Mesenteric fat pad (tissue), 1 donor: ENCODE results near the gene TMEM63B. TPM values are rescaled to one million over a fixed set of nuclear protein-coding genes. Genes with fewer than 3 reads are reported as not detected.
"Not testable (repeated sequence)": the region's sequence is repeated elsewhere in the genome, so short reads cannot be mapped to it uniquely, and the experiment has no call there.

Experiments used
- DNase-seq: peaks from one replicate; pipeline ENCODE4 v3.0.0-alpha.2; 2020; ENCODE audit warnings: low spot score
- long read RNA-seq: library from polyadenylated mRNA; unstranded; transcript quantifications from one replicate; pipeline ENCODE4 v2.0.0, GENCODE V29; 2020
- total RNA-seq: library from RNA; stranded (reverse); fragmentation: NEBNext Ultra II Directional; extraction: Animal tissue kit (Norgen Biotek cat#: 25700); gene quantifications from one replicate; pipeline ENCODE4 v1.2.1, GENCODE V29; 2021
- donor health status: DM: yes; HTN: yes; CAD: no.

The TMEM63B gene
- total RNA-seq = 24.3 TPM
- long read RNA-seq, partial matches to known transcripts = 3 of 5 reads
- long read RNA-seq, other reads (novel, unspliced or antisense) = 2 of 5 reads

GRCh38 chr6:44127186-44128019 lies at the start of gene TMEM63B, which contains the start of gene MRPL14:
Gene TMEM63B (plus strand): TSS chr6:44127554. CDS start chr6:44134585, 7,031 bp downstream.
Gene MRPL14 (minus strand): TSS chr6:44127452. CDS start chr6:44116611, 10,841 bp downstream.
- DNase-seq = peak; percentile 98

DNA sequence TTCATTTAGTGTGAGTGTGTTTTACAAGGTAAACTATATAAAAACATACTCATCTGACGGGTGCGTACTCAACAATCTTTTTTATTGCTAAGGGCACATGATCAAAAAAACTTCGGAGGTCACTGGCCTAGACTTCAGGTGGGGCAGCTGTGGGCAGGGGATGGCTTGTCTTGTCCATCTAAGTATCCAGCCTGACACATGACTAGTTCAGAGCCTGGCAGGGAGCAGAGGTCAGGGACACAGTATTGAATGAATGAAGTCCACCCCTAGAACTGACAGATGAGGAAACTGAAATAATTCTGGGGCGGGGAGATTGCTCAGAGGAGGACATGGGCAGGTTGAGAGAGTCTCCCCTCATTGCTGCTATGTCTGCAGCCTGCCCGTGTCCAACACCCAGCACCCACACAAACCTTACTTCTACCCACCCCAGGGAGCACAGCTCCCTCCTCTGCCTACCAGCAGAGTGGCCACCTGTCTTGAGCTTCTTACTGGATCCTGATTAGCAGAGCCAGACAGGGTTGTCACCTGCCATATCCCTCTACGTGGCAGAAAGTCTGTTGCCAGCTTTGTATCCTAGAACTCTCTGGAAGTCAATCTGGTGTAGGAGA lies 49.0 kb upstream of the TMEM63B start:
- no peak for DNase-seq

DNA sequence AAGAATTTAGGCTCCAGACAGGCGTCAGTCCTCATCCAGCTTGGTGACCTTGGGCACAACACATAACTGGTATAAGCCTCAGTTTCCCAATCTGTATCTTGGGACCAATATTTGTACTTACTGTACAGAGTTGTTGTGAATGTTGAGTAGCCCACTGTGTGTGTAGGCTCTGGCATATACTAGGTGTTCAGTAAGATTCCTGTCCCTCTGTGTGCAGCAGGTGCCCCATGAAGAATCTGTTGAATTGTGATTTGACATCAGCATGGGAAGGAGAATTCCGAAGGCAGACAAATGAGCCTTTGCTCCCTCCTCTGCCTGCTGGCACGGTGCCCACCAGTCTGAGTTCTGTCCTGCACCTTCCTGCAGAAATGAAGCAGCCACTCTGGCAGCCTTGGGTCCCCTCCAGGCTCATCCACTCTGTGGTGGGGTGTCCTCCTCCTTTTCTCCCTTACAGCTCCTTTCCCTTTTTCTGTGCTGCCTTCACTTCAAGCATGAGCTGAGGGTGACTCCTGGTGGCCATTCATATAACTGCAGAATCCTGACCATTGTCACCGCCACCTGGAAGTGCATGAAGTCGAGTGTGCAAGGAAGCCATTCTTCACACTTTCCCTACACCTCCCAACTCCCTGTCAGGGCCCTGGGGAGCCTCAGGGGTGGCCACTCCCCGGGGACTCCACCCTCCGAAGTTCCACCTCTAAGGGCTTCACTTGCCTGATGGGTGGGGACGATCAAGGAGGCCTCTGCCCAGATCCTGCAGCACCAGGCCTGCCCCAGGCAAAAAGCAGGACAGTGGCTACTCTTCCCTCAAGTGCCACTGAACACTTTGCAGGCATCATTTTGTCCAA lies 48.3 kb upstream of the TMEM63B start:
- DNase-seq = no peak

GRCh38 chr6:44079672-44080071 lies 47.7 kb upstream of the TMEM63B start:
- no peak for DNase-seq

- DNase-seq = no peak
These were observed 46.5 kb upstream of the TMEM63B start for GRCh38 chr6:44080561-44081521.

- no peak for DNase-seq
These were observed 45.6 kb upstream of the TMEM63B start for GRCh38 chr6:44081753-44082152.

DNA sequence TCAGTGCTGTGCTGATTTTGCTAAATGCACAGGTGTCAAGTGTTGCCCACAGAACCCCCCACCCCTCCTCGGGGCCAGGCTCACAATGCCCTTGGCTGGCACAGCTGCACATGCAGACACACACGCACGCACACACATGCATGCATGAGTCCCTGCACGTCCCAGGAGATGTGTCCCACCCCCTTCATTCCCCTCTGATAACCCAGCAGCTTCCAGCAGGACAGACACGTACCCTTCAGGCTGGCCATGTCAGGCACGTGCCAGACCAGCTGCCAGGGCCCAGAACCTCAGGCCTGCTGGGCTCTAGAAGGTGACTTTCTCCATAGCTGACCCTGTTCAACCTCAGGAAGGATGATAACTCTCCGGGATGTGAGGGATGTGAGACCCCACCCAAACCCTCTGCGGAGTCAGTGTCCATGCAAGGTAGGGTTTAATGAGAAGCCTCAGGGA lies 44.5 kb upstream of the TMEM63B start:
- DNase-seq = no peak

DNA sequence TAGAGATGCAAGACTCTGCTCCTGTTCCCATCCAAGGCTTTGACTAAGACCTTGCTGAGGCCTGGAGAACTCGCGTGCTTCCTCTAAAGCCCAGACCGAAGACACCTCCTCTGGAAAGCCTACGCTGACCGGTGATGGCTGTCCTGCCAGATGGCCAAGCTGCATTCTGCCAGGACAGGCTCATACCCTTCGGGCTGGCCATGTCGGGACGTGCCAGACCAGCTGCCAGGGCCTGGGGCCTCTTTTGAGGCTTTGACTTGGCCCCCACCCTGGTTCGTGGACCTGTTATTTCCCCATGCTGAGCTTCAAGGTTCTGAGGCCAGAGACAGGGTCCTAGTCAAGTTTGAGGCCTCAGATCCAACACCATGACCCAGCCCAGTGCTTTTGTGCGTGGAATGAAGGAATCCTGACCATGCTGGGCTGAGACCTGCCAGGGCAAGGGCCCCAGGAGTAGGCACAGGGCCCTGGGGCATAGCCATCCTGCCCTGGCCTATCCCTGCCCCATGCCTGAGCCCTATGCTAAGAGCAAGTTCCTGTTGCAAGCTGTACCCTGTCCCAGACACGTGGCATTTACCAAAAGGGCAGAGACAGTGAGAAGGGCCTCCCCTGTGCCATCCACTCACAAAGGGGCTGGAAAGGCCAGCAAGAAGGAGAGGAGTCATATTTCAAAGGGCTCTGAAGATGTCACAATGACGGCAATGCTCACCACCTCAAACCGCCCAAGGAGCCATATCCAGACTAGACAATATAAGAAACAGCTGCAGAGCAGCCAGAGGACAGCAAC lies 42.9 kb upstream of the TMEM63B start:
- DNase-seq = no peak

DNA sequence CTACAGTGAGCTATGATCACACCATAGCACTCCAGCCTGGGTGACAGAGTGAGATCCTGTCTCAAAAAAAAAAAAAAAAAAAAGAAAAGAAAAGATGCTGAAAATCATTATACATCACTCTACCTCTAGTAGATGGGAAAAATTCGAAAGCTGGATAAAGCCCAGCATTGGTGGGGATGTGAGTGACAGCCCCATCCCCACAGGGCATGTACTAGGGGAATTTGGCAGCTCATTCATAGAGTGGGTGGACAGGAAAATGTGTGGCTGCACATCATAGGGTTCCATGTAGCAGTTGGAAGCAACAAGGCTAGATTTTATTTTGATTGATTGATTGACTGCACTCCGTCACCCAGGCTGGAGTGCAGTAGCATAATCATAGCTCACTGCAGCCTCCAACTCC lies 42.1 kb upstream of the TMEM63B start:
- no peak for DNase-seq

DNA sequence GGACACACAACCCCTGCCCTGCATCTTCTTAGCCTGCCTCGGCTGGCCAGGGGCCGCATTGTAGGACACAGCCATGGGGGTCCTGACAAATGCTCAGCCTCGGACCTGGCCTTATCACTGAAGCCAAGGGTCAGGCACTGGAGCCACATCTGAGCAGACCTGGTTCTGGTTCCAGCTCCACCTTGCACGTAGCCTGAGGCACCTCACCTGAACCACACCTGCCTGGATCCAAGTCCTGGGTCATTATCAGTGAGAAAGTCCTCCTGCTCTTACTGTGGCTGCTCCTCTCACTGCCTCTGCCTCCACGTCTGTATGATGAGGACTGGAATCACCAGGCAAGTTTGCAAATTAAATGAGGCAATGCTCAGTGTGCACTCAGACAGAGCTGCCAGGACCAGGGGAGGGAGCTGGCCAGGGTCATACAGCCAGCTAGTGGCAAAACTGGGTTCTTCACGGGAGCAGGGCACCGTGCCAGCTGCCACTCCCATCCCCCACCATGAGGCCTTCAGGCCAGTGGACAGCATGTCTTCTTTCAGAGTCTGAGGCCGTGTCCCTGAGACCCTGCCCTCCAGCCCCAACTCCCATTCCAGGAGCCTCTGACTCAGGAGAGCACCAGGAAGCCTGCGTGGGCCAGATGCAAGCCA lies 40.3 kb upstream of the TMEM63B start:
- no peak for DNase-seq

- no peak for DNase-seq
These were observed 39.7 kb upstream of the TMEM63B start for GRCh38 chr6:44087623-44088022.

- no peak for DNase-seq
These were observed 38.3 kb upstream of the TMEM63B start for GRCh38 chr6:44088827-44089590.

DNA sequence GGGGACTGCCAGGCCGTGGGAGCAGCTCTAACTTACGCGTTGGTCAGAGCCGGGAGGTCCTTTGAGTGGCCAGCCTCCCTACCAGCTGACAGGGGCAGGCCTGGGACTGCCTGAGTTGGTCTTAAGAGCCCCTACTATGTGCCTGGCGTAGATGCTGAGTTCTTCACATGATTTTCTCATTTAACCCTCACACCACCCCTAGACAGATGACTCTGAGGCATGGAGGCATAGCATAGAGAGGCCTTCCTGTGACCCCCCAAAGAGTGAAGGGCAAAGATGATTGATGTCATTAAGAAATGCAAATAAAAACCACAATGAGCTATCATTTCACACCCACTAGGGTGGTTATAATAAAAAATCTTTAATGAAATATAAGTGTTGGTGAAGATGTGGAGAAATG lies 36.9 kb upstream of the TMEM63B start:
- no peak for DNase-seq

- DNase-seq = not testable (repeated sequence)
These were observed 36.0 kb upstream of the TMEM63B start for GRCh38 chr6:44091356-44091755.

DNA sequence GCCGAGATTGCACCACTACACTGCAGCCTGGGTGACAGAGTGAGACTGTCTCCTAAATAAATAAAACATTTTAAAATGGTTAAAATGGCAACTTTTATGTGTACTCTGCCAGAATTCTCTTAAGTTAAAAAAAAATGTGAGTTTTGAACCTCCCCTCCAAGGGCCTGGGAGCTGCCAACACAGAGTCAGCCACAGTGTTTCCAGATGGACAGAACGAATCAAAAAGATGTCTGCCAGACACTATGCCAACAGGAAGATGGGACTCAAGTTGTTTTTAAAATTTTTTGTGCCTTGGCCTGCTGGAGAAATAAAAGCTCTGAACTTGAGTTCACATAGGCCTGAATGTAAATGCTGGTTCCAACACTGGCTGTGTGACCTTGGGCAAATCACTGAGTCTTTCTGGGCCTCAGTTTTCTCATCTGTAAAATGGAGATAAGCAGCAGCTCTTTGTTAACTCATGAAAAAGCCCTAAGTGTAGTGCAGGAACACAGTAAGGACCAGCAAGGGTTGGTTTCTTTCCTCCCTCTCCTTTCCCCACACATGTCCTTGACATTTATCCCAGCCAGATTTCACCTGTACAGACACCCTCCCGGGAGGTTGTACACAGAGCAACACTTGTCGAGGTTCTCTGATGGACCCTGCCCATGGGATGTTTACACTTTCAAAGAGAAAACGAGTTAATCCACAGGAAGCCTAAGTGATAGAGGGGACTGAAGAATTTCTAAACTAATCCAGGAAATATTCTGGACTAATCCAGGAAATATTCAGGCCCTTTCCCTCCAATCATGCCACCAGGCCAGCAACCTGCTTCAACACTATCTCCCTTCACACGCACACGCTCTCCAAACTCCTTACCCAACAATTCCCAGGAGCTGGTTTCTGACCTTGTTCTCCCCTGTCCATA lies 35.1 kb upstream of the TMEM63B start:
- no peak for DNase-seq

DNA sequence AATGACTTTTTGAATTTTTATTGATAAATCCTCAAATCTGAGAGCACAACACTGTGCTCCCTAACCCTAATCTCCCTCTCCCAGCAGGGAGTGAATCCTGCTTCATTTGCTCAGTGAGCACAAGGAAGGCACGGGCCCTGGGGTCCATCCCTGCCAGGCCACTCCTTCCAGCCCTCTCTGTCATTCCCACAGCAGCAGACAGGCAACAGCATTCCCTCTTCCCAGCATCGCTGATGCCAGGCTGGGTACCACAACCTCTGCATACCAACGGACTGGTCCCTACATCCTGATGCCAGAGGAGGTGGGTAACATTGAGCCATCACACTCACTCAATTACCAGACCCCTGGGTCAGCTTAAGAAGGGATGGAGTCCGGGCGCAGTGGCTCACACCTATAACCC lies 34.3 kb upstream of the TMEM63B start:
- no peak for DNase-seq

- no peak for DNase-seq
These were observed 33.5 kb upstream of the TMEM63B start for GRCh38 chr6:44093750-44094402.
